Measurements from ENCODE around the gene ACADL.
A peak's percentile ranks its signal among the peaks of the same experiment; 100 is the strongest.

The ACADL gene

GRCh38 chr2:210169516-210170195 is 55.6 kb downstream of the ACADL start:
- DNase-seq = peak; percentile 57

GRCh38 chr2:210167227-210167626 is 58.0 kb downstream of the ACADL start:
- DNase-seq = peak; percentile 26

DNA sequence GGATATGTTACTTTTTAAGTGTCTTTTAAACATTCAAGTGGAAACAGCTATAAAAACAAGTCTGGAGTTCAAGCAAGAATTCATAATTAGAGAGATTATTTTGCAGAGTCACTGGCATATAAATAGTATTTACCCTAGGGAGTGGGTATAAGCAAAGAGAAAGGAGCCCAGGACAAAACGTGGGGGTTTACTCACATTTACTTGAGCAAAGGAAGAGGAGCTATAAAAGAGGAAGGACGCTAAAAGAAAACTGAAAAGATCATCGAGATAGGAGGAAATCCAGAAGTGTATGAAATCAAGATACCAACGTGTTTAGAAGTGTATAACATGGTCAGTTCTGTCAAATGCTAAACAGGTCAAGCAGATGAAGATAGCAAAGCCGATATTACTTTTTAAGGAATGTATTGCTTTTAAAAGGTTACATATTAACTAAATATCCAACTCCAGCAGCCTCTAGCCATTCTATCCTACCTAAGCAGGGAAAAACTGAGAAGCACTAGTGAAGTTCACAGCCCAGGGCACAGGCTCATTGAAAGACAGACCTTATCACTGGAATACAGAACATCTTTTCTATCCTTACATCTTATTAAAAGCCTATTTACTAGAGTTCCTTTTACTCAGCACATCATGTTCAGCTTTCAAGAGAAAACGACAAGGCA is 62.7 kb downstream of the ACADL start:
- DNase-seq = peak; percentile 42

DNA sequence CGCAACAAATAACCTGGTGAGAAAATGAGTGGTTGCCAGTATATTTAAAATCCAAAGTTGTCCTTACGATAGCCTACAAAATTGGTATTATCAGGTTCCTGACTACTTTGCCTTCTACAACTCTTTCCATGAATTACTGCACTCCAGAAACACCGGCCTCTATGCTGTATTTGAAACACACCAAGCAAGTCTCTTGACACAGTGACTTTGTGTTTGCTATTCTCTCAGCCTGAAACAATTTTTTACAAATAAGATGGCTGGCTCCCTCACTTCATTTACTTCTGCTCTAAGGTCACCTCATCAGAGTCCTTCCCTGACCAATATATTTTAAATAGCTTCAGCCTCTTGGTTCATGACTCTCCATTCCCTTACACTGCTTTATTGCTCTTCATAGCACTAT is 66.2 kb downstream of the ACADL start:
- DNase-seq = no peak

GRCh38 chr2:210158236-210158635 is 67.0 kb downstream of the ACADL start:
- DNase-seq = no peak

GRCh38 chr2:210157526-210157925 is 67.7 kb downstream of the ACADL start:
- no peak for DNase-seq

DNA sequence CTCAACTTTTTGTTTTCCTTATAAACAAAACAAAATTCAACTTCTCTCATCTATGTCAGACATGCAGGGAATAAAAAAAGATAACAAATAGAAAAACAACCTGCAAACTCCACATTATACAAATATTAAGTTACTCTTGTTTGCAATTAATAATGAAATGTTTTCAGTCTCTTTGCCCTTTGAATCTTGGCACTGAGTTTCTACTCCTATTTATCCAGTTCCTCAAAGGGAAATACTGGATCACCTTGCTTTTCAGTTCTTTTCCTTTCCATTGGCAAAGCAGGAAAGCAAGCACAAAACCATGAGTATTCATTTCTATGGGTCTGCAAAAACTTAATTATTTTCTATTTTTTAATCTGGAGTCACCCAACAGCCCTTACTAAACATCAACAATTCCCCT is 77.6 kb downstream of the ACADL start:
- no peak for DNase-seq
